AG04449 (cell line): ENCODE results near the gene CDKN1A.

Experiments used
- CTCF ChIA-PET: fragments of 350-600 bp; formaldehyde crosslinking; extraction: SDS; loops from one replicate; lab custom pipeline; 2021; ENCODE audit warnings: antibody characterized with exemption; lab: Yijun Ruan, JAX
- POLR2A ChIA-PET: fragments of 400-600, 350-600 bp; formaldehyde crosslinking; extraction: SDS; loops from one replicate; lab custom pipeline; 2020; ENCODE audit warnings: antibody characterized with exemption, inconsistent platforms; lab: Yijun Ruan, JAX
- DNase-seq: peaks from one replicate; pipeline ENCODE4 v3.0.0-alpha.2; 2010; ENCODE audit warnings: low read depth, low spot score
- H3K4me3 ChIP-seq: 2 replicates; pipeline ENCODE4 v1.5.1; 2011; ENCODE audit warnings: low read depth, mild to moderate bottlenecking, control low read depth, low read length
- CTCF ChIP-seq: IDR thresholded peaks from one replicate; pipeline ENCODE4 v1.5.1; 2011; ENCODE audit warnings: mild to moderate bottlenecking, moderate library complexity, low read length, control low read depth, inconsistent platforms; ENCODE audit not compliant: insufficient read depth; ENCODE audit errors: missing control alignments

Gene CDKN1A

GRCh38 chr6:36634317-36635108, 44.0 kb upstream of the CDKN1A start:
- ChIA-PET CTCF (interaction anchor here (1.1 to 3.4 kb wide), 5 partner anchors 9 to 125 kb away, joined by 4 to 14 read pairs (median 4); no protein-coding TSS in a partner anchor), POLR2A (interaction anchor here (1.0 to 1.7 kb wide), 2 partner anchors 44 to 47 kb away, joined by 3 to 8 read pairs; partner anchors contain the start of gene CDKN1A)
- no peak for DNase-seq
- H3K4me3 ChIP-seq: no peak overlapping the region
- no peak for TF ChIP-seq CTCF

GRCh38 chr6:36636283-36636682, 42.2 kb upstream of the CDKN1A start:
- TF ChIP-seq CTCF: no peak
- CTCF ChIA-PET: interaction anchor here (0.9 to 1.8 kb wide), 2 partner anchors 11 to 123 kb away, joined by 3 to 4 read pairs; no protein-coding TSS in a partner anchor
- POLR2A ChIA-PET: interaction anchor here (1.0 kb wide), 1 partner anchor 44 kb away, joined by 3 read pairs; no protein-coding TSS in a partner anchor
- DNase-seq: no peak
- H3K4me3 ChIP-seq: no peak overlapping the region

DNA sequence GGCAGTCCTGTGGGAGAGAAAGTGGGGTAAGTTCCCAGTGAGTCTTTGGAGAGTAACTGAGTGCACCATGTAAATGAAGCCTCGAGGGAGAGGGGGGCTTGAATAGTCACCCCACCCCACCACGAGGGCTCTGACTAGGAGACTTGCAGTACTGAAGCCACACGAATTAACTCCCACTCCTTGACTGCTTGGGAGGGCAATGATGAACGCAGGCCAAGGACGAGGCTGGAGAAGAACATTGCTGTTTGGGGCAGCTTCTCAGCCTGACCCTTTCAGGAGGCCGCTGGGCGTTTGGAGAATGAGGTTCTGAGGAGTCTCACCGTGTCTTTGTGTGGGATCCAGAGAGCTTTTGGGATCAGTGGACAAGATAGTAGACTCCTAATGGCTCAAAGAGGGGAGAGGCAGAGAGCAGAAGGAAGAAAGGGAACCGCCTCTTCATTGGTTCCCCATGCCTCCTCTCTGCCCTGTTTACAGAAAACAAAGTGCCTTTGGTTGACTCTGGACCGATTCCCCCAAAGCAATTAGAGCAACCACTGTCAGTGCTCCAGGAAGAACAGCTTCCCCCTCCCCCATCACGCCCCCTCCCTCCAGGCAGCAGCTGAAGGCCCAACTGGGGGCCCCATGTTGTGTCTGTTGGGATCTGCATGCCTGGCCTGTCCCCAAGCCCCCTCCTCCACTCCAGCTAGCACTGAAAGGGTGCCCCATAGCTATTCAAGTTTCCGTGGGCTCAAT, 41.7 kb upstream of the CDKN1A start:
- no peak for TF ChIP-seq CTCF
- POLR2A ChIA-PET: interaction anchor here (1.0 kb wide), 1 partner anchor 43 kb away, joined by 3 read pairs; no protein-coding TSS in a partner anchor

GRCh38 chr6:36638579-36638978, 39.9 kb upstream of the CDKN1A start:
- ChIA-PET CTCF (interaction anchor here (2.1 kb wide), 1 partner anchor 120 kb away, joined by 7 read pairs; no protein-coding TSS in a partner anchor), POLR2A (no interaction called here)
- no peak for TF ChIP-seq CTCF
- H3K4me3 ChIP-seq: no peak overlapping the region
- DNase-seq: no peak

More for the DNA sequence above, 41.7 kb upstream of the CDKN1A start:
- CTCF ChIA-PET: interaction anchor here (0.9 to 1.8 kb wide), 2 partner anchors 12 to 123 kb away, joined by 3 to 4 read pairs; no protein-coding TSS in a partner anchor
- DNase-seq: no peak
- no peak overlapping the region for H3K4me3 ChIP-seq

DNA sequence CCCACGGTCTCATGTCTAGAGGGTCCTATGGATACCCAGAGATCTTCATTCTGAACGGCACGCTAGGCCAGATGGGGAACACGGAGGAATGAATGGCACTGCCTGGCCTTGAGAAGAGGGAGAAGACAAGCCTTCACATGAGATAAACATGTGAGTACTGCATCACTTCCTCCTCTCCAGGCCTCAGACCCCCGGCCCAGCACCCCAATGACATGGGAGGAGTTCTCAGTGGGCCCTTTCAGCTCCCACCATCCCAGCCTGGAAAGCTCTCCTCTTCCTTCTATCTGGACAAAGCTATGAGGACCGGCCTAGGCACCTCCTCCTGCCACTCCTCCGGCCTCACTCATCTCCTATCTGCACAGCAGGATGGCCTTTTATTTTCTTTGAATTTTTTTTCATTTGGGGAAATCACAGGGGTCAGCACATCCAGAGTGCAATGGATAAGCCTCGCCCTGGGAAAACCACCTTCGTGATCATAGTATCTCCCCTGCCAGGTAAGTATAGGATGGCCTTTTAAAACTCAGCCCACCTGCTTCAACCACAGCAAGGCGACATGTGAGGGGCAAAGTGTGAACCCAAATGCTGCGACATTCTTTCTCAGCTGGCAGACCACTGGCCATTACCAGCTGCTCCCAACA, 39.2 kb upstream of the CDKN1A start:
- no peak overlapping the region for H3K4me3 ChIP-seq
- no peak for DNase-seq
- no peak for TF ChIP-seq CTCF
- ChIA-PET CTCF (interaction anchor here (2.1 kb wide), 1 partner anchor 120 kb away, joined by 7 read pairs; no protein-coding TSS in a partner anchor), POLR2A (no interaction called here)
